ENCODE measurements around the gene NCBP2.
"Not testable (repeated sequence)": the region's sequence is repeated elsewhere in the genome, so short reads cannot be mapped to it uniquely, and the experiment has no call there.

NCBP2 gene

GRCh38 chr3:196967412-196968232 is 25.3 kb upstream of the NCBP2 start:
- no peak for DNase-seq

- no peak for DNase-seq
Observed at GRCh38 chr3:196966526-196967401, 24.4 kb upstream of the NCBP2 start.

GRCh38 chr3:196965804-196966173 is 23.5 kb upstream of the NCBP2 start:
- no peak for DNase-seq

GRCh38 chr3:196965112-196965803 is 22.9 kb upstream of the NCBP2 start:
- DNase-seq: no peak

- DNase-seq: no peak
Observed at GRCh38 chr3:196963631-196963953, 21.3 kb upstream of the NCBP2 start.

GRCh38 chr3:196962930-196963630 is 20.8 kb upstream of the NCBP2 start:
- DNase-seq: no peak

- no peak for DNase-seq
Observed at GRCh38 chr3:196962108-196962929, 20.0 kb upstream of the NCBP2 start.

GRCh38 chr3:196954832-196955231 is 12.5 kb upstream of the NCBP2 start:
- no peak for DNase-seq

- DNase-seq: no peak
Observed at GRCh38 chr3:196951371-196951770, 9.0 kb upstream of the NCBP2 start.

GRCh38 chr3:196949750-196950149 is 7.4 kb upstream of the NCBP2 start:
- no peak for DNase-seq

GRCh38 chr3:196949285-196949619 is 6.9 kb upstream of the NCBP2 start:
- DNase-seq: no peak

GRCh38 chr3:196948442-196949284 is 6.3 kb upstream of the NCBP2 start:
- no peak for DNase-seq

GRCh38 chr3:196947860-196948441 is 5.6 kb upstream of the NCBP2 start:
- DNase-seq: no peak

GRCh38 chr3:196947136-196947859 is 5.0 kb upstream of the NCBP2 start:
- no peak for DNase-seq

- not testable (repeated sequence) for DNase-seq
Observed at GRCh38 chr3:196944037-196944790, 1.9 kb upstream of the NCBP2 start.

GRCh38 chr3:196942915-196943277 is 568 bp upstream of the NCBP2 start:
- DNase-seq: no peak

- no peak for DNase-seq
Observed at GRCh38 chr3:196941729-196942225, 551 bp downstream of the NCBP2 start.

- peak; percentile 11 for DNase-seq
Observed at GRCh38 chr3:196938576-196938975, 3.8 kb downstream of the NCBP2 start.

GRCh38 chr3:196938124-196938523 is 4.2 kb downstream of the NCBP2 start:
- no peak for DNase-seq

Measured in NCI-H1694 treated with DMSO at 0.1 percent for 48 hours (cell line).